GM12892 (cell line): Measurements from ENCODE around the gene FLT4.

ENCODE experiments used
- POLR2A ChIP-seq: IDR thresholded peaks from 2 replicates; pipeline ENCODE4 v1.6.1; 2011; ENCODE audit warnings: low read depth, low read length, control low read depth
- POLR2AphosphoS5 ChIP-seq: IDR thresholded peaks from 2 replicates; pipeline ENCODE4 v1.6.1; 2011; ENCODE audit warnings: low read depth, low read length, control low read depth
- TAF1 ChIP-seq: IDR thresholded peaks from 2 replicates; pipeline ENCODE4 v1.6.1; 2011; ENCODE audit warnings: low read depth, mild to moderate bottlenecking, control low read depth, low read length, borderline replicate concordance

DNA sequence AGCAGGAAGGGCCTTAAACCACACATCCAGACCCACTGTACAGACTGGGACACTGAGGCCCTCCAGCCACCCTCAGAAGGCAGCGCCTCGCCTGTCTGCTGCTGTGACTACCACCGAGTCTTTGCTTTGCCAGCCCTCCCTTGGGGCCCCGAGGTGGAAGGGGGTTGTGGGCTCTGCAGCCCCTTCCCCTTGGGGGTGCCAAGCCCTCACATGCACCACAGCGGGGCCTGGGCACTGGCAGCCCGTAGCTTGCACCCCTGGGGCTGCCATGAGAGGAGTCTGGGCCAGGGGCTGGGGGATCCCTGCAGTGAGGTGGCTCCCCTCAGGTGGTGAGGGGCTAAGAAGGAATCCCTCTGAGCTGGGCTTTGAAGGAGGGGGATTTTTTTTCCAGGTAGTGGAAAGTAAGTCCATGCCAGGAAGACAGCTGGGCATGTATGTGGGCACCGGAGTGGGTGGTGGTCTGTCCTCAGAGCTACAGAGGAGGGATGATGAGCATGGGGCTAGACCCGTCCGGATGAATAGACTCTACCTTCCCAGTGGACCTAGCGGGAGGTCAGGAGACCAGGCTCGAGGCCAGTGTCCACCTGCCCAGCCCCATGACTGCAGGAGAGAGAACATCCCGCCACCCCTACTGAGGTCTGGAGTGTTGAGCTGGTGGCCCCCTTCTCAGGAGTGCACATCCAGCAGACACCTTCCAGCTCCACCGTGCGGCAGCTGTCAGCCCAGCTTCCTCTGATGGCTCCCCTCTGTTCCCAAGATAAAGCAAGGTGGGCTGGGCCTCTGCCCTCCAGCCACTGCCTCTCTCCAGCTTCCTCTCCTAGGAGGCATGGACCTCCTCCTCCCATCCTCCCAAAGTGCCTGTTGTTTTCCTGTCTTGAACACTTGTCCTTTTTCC lies 15.9 kb downstream of the FLT4 start:
- TF ChIP-seq POLR2A (no peak), TAF1 (no peak), POLR2AphosphoS5 (no peak)
